GM18507 (cell line): ENCODE measurements around the gene MIER3.

ENCODE experiments used
- DNase-seq: peaks from one replicate; pipeline ENCODE4 v3.0.0; 2011; ENCODE audit warnings: low read depth; ENCODE audit not compliant: insufficient read length; ENCODE audit errors: extremely low spot score
- FAIRE-seq: peaks from 2 replicates; lab custom pipeline; 2011; peaks lifted over from hg19 to GRCh38; lab: Jason Lieb, UNC

Gene MIER3

DNA sequence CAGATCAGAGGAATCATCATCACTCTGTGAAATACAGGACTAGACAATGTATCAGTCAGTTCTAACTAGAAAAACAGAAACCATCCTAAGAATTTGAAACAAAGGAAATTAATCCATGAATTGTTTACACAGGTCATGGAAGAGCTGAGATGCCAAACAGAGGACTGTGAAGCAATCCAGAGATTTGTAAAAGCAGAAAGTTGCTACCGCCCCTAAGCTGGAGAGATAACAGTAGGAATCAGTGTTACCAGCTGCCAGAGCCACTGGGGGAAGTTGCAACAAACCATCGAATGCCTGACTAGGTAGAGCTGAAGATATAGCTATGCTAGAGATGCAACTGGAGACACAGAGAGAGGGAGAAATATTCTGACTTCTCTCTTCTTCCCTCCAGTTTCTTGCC lies 10.4 kb upstream of the MIER3 start:
- FAIRE-seq, result no peak
- DNase-seq, result no peak

- DNase-seq, result no peak
- no peak for FAIRE-seq
Measured at GRCh38 chr5:56961746-56962145, 9.8 kb upstream of the MIER3 start.

DNA sequence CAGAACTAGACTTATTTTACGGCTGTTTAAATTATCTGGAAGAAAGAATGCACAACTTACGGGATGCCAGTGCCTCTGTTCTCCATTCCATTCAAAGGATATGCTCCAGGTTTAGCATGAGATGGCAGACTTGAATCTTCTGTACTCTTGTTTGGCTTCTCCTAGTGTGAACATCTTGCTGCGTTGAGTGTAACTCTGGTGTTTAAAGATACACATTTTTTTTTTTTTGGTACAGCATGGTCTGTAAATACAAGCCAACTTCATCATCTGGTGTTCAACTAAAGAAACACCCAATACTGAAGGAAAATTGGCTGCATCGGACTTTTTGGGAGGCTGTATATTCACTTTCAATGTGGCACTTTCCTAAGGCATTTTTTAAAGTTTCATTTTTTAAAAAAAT lies 7.4 kb upstream of the MIER3 start:
- DNase-seq (no peak), FAIRE-seq (no peak)

- FAIRE-seq (no peak), DNase-seq (no peak)
Measured at GRCh38 chr5:56958595-56958994, 6.7 kb upstream of the MIER3 start.

- DNase-seq (no peak), FAIRE-seq (no peak)
Measured at GRCh38 chr5:56954262-56954661, 2.3 kb upstream of the MIER3 start.

- FAIRE-seq, result no peak
- DNase-seq, result peak; percentile 18
Measured at GRCh38 chr5:56951126-56951945, 587 bp downstream of the MIER3 start.

DNA sequence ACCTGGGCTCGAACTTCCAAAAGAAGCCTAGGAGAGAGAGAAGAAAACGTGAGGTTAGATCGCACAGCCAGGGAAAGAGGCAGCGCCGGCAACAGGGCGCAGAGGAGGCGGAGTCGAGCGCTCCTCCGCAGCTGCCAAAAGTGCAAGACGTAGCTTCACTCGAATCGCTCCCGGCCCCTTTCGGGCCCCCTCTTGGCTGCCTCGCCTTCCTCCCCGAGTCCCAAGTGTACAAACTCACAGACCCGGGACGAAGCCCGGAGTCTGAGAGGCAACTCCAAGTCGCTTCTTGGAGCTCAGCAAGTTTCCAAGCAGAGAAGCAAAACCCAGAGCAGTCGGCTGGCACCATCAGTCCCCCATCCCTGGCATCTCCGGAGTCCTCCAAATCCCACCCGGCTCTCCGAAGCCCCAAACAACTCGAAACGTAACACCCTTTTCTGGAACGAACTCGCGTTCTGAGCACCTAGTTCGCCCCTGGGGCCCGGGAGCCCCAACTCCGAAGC lies 1.2 kb downstream of the MIER3 start:
- DNase-seq (peak; percentile 38), FAIRE-seq (peak; percentile 59)

- FAIRE-seq (no peak), DNase-seq (no peak)
Measured at GRCh38 chr5:56947052-56947451, 4.9 kb downstream of the MIER3 start.

DNA sequence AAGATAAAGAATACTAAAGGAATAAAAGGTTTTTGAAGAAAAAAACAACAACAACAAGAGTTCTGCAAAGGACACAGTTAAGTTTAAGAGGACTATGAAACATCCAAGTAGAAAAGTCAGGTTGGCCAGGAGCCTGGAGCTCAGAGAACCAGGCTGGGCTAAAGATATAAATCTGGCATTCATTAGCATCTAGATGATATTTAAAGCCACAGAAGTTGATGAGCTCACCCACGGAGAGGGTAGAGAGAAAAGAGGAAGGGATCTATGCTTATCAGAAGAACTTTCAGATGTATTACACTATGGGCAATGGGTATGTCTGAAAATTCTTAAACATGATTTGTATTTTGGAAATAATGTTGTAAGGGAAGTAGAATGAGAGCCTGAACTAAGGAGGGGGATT lies 9.9 kb downstream of the MIER3 start:
- no peak for FAIRE-seq

GRCh38 chr5:56938858-56939257 lies 13.1 kb downstream of the MIER3 start:
- FAIRE-seq (no peak), DNase-seq (no peak)

More for the DNA sequence above, 9.9 kb downstream of the MIER3 start:
- no peak for DNase-seq

GRCh38 chr5:56934325-56934724 lies 17.6 kb downstream of the MIER3 start:
- FAIRE-seq (no peak), DNase-seq (no peak)

DNA sequence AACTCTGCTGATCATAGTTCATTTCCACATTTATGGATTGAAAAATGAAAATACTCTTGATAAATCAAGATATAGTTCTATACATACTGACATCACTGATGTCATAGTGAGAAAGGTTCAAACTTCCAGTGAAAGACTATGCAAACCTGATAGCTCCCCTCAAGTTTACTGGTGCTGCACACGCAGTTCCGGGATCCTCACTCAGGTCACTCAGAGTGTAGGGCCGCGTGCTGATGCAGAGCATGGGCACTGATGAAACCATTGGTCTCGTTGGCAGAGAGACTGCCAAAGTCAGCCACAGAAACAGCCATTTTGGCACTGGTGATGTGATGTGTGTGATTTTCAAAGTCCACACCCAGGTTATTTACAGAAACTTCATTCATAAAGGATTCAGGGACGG lies 29.0 kb downstream of the MIER3 start:
- DNase-seq (no peak), FAIRE-seq (no peak)

DNA sequence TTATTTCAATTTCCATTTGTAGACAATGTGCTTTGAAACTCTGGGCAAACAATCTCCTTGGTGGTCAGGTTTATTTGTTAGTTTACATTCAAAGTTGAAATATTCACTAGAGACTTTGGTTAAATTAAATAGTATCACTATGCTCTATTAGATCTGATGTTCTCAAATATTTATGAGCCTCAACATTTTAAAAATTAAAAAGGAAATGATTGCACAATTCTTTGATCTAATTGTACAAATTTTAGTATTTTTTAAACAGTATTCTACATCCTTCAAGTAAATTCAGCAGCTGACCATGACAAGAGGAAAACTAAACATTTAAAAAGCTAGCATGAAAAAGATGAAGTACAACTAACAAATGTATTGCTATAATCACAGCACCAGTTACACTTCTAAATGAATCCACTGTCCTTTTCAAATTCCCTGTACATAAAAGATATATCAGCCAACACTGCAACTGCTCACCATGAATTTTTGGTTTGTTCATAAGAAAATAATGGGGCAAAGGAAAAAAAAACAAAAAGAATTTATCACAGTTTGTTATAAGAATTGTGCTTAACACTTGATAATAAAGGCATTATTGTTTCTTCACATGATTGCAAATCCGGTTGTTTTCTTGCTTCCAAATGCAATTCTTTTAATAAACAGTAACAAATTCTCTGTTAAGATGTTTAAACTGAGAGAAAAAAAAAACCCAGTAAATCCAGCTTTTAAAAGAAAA lies 31.8 kb downstream of the MIER3 start:
- no peak for DNase-seq
- FAIRE-seq, result no peak

GRCh38 chr5:56918054-56918453 lies 33.9 kb downstream of the MIER3 start:
- FAIRE-seq (no peak), DNase-seq (no peak)

- DNase-seq, result no peak
Measured at GRCh38 chr5:56917534-56917933, 34.4 kb downstream of the MIER3 start.

GRCh38 chr5:56914678-56915077 lies 37.2 kb downstream of the MIER3 start:
- DNase-seq (no peak), FAIRE-seq (no peak)

More at GRCh38 chr5:56917534-56917933, 34.4 kb downstream of the MIER3 start:
- no peak for FAIRE-seq

GRCh38 chr5:56913766-56914165 lies 38.2 kb downstream of the MIER3 start:
- DNase-seq (no peak), FAIRE-seq (no peak)

DNA sequence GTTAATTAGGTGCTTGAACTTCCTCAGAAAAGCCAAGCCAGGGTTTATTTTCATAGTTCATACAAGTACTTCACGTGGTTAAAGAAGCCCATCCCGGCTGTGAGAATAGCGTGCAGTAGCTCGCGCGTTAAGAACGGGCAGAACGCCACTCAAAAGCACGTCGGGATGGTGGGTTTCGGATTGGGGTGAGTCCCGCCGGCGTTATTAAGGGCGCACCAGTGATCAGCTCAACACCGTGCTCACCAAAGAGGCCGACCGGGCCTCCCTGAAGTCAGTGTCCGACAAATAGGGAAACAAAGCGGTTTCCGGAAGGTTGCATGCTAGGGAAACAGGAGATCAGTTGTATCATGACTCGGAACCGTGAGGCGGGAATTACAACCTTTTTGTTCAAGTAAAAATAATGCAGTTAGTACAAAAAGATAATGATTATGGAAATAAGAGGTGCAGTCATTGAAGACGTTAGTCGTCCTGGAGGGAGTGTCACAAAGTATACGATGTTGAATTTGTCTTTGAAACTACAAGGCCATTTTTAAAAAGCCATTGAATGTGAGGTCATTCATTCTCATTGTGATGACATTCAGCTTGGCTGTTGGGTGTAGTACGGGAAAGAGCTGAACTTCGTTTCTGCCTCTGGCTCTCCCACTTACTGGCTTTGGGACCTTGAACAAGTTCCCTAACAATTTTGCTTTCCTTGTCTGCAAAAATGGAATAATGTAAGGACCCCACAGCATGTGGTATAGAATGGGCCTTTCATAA lies 41.5 kb downstream of the MIER3 start:
- peak; percentile 59 for FAIRE-seq
- DNase-seq, result no peak

DNA sequence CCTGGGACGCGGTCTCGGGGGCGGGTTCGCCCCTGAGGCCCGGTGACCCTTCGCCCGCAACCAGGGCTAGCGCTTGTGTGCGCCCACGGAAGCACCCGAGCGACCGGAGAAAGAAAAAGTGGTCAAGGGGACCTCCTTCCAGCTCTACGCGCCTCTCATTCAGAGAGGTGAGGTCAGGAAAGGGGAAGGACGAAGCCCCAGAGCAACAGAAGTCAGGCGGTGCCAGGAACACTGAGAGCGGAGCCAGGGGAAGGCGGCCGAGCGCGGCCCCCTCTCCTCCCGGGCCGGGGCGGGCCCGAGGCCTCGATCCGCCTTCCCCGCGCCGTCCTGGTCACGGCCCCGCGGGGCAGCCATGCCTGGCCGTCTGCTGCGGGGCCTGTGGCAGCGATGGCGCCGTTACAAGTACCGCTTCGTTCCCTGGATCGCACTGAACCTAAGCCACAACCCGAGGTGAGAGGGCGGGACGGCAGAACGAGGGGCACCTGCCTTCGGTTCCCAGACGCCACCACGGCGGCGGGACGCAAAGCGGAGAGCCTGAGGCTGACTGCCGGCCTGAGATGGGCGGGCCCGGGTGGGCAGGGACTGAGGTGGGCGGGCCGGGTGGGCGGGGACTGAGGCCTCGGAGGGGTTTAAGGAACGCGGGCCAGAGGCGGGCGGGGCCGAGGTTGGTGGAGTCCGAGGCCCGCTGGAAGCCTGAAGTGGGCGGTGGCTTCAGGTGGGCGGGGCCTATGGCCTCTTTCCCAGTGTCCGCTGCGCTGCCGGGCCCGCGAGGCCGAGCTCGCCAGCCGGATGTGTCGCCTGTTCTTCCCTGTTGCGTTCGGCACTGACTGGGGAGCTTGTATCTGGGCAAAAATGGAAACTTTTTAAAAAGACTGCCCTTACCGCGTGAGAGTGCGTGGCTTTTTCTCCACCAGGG lies 42.4 kb downstream of the MIER3 start, which contains the start of gene SETD9:
Gene SETD9, plus strand, starts transcription at position 303 of the 916 bp plus-strand sequence. Its CDS starts 50 bp downstream, at position 353.
- FAIRE-seq (peak; percentile 87), DNase-seq (peak; percentile 97)
